ENCODE results near the gene BAZ1A.

BAZ1A gene

GRCh38 chr14:34853041-34853440 lies 22.1 kb downstream of the BAZ1A start:
- H3K27ac ChIP-seq = no peak overlapping the region
- no peak for TF ChIP-seq ZFX (IDR thresholded peaks at IDR 0.05)
- TF ChIP-seq CTCF (conservative IDR thresholded peaks at IDR 0.05) = no peak

- TF ChIP-seq CTCF (conservative IDR thresholded peaks at IDR 0.05) (no peak), ZFX (IDR thresholded peaks at IDR 0.05) (no peak)
- H3K27ac ChIP-seq = no peak overlapping the region
Measured at GRCh38 chr14:34851395-34851794, 23.8 kb downstream of the BAZ1A start.

GRCh38 chr14:34845869-34846268 lies 29.3 kb downstream of the BAZ1A start:
- no peak overlapping the region for H3K27ac ChIP-seq
- TF ChIP-seq ZFX (IDR thresholded peaks at IDR 0.05) (no peak), CTCF (conservative IDR thresholded peaks at IDR 0.05) (no peak)

GRCh38 chr14:34843011-34843554 lies 32.1 kb downstream of the BAZ1A start:
- TF ChIP-seq ZFX (IDR thresholded peaks at IDR 0.05) (no peak), CTCF (conservative IDR thresholded peaks at IDR 0.05) (no peak)
- H3K27ac ChIP-seq = no peak overlapping the region; the same call in 1 of the 2 replicates

GRCh38 chr14:34837801-34838322 lies 37.3 kb downstream of the BAZ1A start:
- TF ChIP-seq ZFX (IDR thresholded peaks at IDR 0.05) (no peak), CTCF (conservative IDR thresholded peaks at IDR 0.05) (no peak)

GRCh38 chr14:34835312-34835711 lies 39.8 kb downstream of the BAZ1A start:
- no peak overlapping the region for H3K27ac ChIP-seq
- TF ChIP-seq CTCF (conservative IDR thresholded peaks at IDR 0.05) (no peak), ZFX (IDR thresholded peaks at IDR 0.05) (no peak)

More at GRCh38 chr14:34837801-34838322, 37.3 kb downstream of the BAZ1A start:
- H3K27ac ChIP-seq = no peak overlapping the region

GRCh38 chr14:34833549-34834523 lies 41.3 kb downstream of the BAZ1A start:
- H3K27ac ChIP-seq = no peak overlapping the region
- TF ChIP-seq CTCF (conservative IDR thresholded peaks at IDR 0.05) (no peak), ZFX (IDR thresholded peaks at IDR 0.05) (no peak)

Measured in C4-2B (cell line).